Hematopoietic multipotent progenitor cell (in vitro differentiated cells): Measurements from ENCODE around the gene ENPP7. TPM values are rescaled to one million over a fixed set of nuclear protein-coding genes. Genes with fewer than 3 reads are reported as not detected.

Experiments used
- DNase-seq, 3 donors: peaks; one replicate each; pipeline ENCODE4 v3.0.0-alpha.2; 2011 to 2015; ENCODE audit warnings: low read depth in 2 of 3, low spot score in 2 of 3
- small RNA-seq: library from RNA; depleted of rRNA; stranded (forward); fragments of <200 nt; gene quantifications from one replicate; pipeline ENCODE3, GENCODE V24; 2012
- total RNA-seq: library from RNA; depleted of rRNA; stranded (reverse); fragments of >200 nt; gene quantifications from one replicate; pipeline ENCODE4 v1.2.3, GENCODE V29; 2012

Gene ENPP7
- total RNA-seq, 1 donor, result 0.27 TPM

DNA sequence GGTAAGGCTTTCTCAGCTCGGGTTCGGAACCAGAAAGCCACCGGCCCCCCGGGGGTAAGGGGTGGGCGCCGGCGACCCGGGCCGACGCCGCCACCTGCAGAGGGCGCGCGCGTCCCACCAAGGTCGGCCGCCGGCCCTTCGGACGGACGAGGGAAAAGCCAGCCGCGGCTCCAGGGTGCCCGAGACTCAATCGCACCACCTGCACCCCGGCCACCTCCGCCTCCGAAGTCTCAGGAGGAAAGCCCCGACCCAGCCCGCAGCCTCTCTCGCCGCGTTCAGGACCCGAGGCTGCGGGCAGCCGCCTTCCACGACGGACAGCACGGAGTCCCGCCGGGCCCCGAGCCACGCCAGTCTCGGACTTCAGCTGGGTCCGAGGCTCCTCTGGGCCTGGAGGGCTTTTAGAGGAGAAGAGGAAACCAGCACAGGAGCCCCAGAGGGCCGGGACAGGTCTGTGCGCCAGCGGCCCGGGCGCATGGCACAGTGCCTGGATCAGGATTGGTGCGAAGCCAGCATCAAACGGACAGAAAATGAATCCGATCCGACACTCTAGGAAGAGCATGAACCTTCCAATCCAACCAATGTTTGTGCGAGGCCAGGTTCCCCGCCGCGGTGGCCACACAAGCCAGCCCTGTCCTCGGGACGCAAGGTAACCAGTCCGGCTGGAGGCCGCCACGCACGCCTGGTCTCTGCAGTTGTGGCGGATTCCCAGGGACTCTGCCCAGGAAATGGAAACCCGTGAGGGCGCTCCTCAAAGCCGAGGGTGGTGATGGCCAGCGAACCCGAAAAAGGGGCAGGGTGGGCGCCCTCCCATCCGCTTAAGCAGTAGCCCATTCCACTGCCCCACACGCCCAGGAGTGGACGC lies 59.4 kb downstream of the ENPP7 start:
- DNase-seq, result no peak

DNA sequence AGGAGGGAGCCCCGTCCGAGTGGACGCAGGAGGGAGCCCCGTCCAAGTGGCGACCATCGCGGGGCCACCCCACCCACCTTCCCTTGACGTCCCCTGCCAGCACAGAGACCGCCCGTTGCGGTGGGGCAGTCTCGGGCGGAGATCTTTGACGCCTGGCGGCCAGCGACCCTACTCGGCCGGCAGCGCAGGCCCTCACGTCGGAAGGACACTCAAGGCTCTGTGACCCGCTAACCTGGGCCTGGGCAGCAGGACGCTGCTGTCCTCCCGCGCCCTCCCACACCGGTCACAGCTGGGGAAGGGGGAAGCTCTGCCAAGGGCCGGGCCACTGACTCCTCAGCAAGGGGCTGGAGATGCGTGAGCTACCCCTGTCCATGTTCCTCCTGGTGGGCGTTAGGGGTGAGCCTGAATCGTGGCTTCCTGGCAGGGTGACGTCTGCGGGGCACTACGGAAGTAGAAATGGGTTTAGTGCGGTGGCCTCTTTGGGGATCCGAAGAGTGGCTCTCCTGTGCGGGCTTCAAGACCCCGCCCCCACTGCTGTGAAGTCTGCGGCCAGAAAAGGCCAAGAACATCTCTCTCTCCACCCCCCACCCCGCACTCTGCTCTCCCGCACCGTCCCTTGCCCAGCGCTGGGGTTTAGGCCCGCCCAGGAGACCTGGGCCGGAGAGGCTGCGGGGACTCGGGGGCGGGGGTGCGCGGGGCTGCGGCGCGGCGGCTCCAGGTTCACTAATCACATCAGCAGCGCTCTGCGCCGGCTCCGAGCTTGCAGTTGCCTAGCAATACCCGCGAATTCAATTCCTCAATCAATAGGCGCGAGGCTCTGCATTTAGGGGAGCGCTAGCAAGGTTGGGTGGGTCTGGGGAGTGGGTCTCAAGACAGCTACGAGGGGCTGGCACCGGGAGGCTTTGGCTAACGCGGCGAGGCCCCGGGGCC lies 60.3 kb downstream of the ENPP7 start:
- DNase-seq, result peak in 1 of 3 donors; percentile 43

DNA sequence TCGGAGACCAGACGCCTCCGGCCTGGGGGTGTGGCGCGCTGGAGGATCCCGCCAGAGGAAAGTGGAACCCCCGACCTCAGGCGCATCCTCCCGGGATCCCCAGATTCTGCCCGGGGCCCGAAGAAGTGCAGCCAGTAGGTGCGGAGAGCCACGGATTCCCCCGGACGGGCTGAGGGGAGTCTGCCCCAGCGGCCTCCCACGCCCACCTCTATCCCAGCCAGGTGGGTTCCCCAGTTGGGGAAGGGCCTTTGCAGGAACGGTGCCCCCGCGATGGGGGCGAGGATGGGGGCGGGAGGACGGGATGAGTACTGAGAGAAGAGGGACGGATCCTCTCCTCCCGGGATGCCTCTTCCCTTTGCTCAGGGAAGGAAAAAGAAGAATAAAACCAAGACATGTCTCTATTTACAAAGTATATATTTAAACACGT lies 61.0 kb downstream of the ENPP7 start:
- DNase-seq, result no peak

Small RNAs within 50 kb of the gene (small RNA-seq; reads per million reads assigned to genes)
- gene MIR4739, result not detected

Other genes starting within 250 kb of the ENPP7 start
- under 0.01 TPM for gene RBFOX3, start 119.9 kb upstream of the ENPP7 start, total RNA-seq
- 44.2 TPM for gene CBX2, start 47.2 kb downstream of the ENPP7 start, total RNA-seq
- gene CBX8, start 66.1 kb downstream of the ENPP7 start, total RNA-seq, result 4.0 TPM
- gene CBX4, start 108.5 kb downstream of the ENPP7 start, total RNA-seq, result 31.8 TPM